ENCODE results near the gene KCNH1. TPM values are rescaled to one million over a fixed set of nuclear protein-coding genes. Genes with fewer than 3 reads are reported as not detected.

The KCNH1 gene
- total and polyA plus RNA-seq, 9 of the 15 experiments (the other 6 are each of a cell fraction or from before 2014, with no cell fraction given) = not detected

GRCh38 chr1:211092955-211093354, 41.0 kb downstream of the KCNH1 start (continued):
- TF ChIP-seq ATF2 (CRISPR knock-in tag; IDR thresholded peaks at IDR 0.05) = no peak
- TF ChIP-seq NUFIP1 (IDR thresholded peaks at IDR 0.05; ENCODE audit: partially characterized antibody) = no peak
- no peak for TF ChIP-seq HOXB6 (CRISPR knock-in tag; IDR thresholded peaks at IDR 0.05; ENCODE audit: borderline replicate concordance)
- no peak for TF ChIP-seq ADNP (tag; IDR thresholded peaks at IDR 0.05)
- TF ChIP-seq HINFP (tag; conservative IDR thresholded peaks at IDR 0.05; ENCODE audit: low read depth) = no peak
- TF ChIP-seq GABPB2 (CRISPR knock-in tag; conservative IDR thresholded peaks at IDR 0.05) = no peak
- no peak for TF ChIP-seq ZZZ3 (IDR thresholded peaks at IDR 0.05)
- TF ChIP-seq ZBTB9 (CRISPR knock-in tag; IDR thresholded peaks at IDR 0.05) = no peak
- no peak for TF ChIP-seq TRIM25 (IDR thresholded peaks at IDR 0.05; ENCODE audit: borderline replicate concordance)
- no peak for TF ChIP-seq DMBX1 (CRISPR knock-in tag; IDR thresholded peaks at IDR 0.05; ENCODE audit: borderline replicate concordance)
- TF ChIP-seq ARID1B (IDR thresholded peaks at IDR 0.05) = no peak
- TF ChIP-seq ZNF134 (CRISPR knock-in tag; conservative IDR thresholded peaks at IDR 0.05) = no peak
